Panc1 (cell line): ENCODE measurements around the gene CAMK1D.

Experiments used
- CTCF ChIP-seq: fragments of 450-650 bp; IDR thresholded peaks from 2 replicates; pipeline ENCODE4 v1.5.1; 2017; ENCODE audit warnings: mild to moderate bottlenecking
- POLR2AphosphoS5 ChIP-seq: IDR thresholded peaks from 2 replicates; pipeline ENCODE4 v1.6.1; 2012; ENCODE audit warnings: mild to moderate bottlenecking, low read depth, low read length, moderate library complexity
- REST ChIP-seq, 2 experiments: IDR thresholded peaks; 2 replicates each; pipeline ENCODE4 v1.6.1; 2011 to 2012; ENCODE audit warnings: low read depth in 2 of 2, control low read depth in 1 of 2, low read length in 1 of 2, mild to moderate bottlenecking in 1 of 2, moderate library complexity in 1 of 2; ENCODE audit not compliant: insufficient read depth in 1 of 2
- SIN3A ChIP-seq: IDR thresholded peaks from 2 replicates; pipeline ENCODE4 v1.6.1; 2012; ENCODE audit warnings: low read depth, mild to moderate bottlenecking, low read length, moderate library complexity, borderline replicate concordance; ENCODE audit not compliant: insufficient read depth
- TCF7L2 ChIP-seq: IDR thresholded peaks from 2 replicates; pipeline ENCODE4 v1.6.1; 2011; ENCODE audit warnings: mild to moderate bottlenecking, low read depth, low read length, inconsistent platforms

GRCh38 chr10:12482587-12482986 is 133.2 kb downstream of the CAMK1D start:
- TF ChIP-seq CTCF (no peak), SIN3A (no peak), POLR2AphosphoS5 (no peak), REST (IDR thresholded peaks at IDR 0.05; ENCODE audit: insufficient read depth in 1 of 2, low read depth in 2 of 2, low read length in 1 of 2) (no peak), TCF7L2 (no peak)
